Measurements from ENCODE around the gene CTNNA1. TPM values are rescaled to one million over a fixed set of nuclear protein-coding genes. Genes with fewer than 3 reads are reported as not detected.
A peak's percentile ranks its signal among the peaks of the same experiment; 100 is the strongest.

CTNNA1 gene
- total and polyA plus RNA-seq, 2 donors (not counting 3 experiments of a cell fraction or from before 2014, with no cell fraction given) = 156 to 394 TPM

DNA sequence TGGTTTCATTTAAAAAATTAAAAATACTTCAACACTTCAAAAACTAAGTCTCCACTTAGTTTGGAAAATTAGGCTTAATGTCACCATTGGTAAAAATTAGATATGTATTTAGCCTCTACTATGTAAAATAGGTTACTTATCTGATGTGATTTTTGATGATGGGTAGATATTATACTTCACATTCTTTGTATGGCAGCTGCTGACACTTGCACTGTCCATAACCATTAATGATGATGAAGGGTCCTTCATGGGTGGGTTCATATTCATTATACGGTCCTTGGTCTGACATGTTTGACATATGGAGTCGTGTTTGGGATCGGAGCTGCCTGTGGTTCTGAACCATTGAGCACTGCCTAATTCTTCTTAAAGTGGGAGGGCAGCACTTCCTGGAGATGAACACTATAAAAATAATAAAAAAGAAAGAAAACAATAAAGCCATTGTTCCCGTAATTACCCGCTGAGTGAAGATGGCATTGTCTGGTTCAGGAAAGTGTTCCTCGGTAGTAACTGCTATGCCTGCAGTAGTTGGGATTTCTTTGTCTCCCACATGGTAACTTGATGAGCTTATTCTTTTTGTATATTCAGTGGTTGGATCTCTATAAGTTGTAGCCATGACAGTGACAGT is 119.7 kb downstream of the CTNNA1 start:
- no peaks in the 10 kb centered on the region for H3K27me3 ChIP-seq (ENCODE audit: control insufficient read depth in 2 of 2, insufficient read depth in 2 of 2, low read length in 2 of 2)
- FAIRE-seq (no peak), DNase-seq (ENCODE audit: low read depth, low spot score) (peak; percentile 43)
- H3K4me3 ChIP-seq (replicated peaks in 1 of 3; ENCODE audit: insufficient read depth in 1 of 3, low read depth in 1 of 3, low read length in 3 of 3) = no peak overlapping the region
- peaks cover 9% of the 10 kb centered on the region for H4K20me1 ChIP-seq (replicated peaks; ENCODE audit: control insufficient read depth, extremely low read depth, insufficient read depth, low read length)
- H3K79me2 ChIP-seq (ENCODE audit: control insufficient read depth, insufficient read depth, low read length) = peaks cover 80% of the 10 kb centered on the region
- no TSS peak for BruUV-seq (replicated peaks)
- peaks cover 19% of the 10 kb centered on the region for H3K4me1 ChIP-seq (ENCODE audit: control insufficient read depth, extremely low read depth, insufficient read depth, low read length)
- ChIA-PET CTCF (interaction anchor here (0.7 to 3.4 kb wide), 5 partner anchors 12 to 83 kb away, joined by 3 to 7 read pairs (median 3); no protein-coding TSS in a partner anchor), POLR2A (no interaction called here)
- no peaks in the 10 kb centered on the region for H3K9me1 ChIP-seq (replicated peaks; ENCODE audit: control insufficient read depth, extremely low read depth, insufficient read depth, low read length)
- H3K9me3 ChIP-seq (replicated peaks; ENCODE audit: control insufficient read depth, insufficient read depth, low read length) = no peaks in the 10 kb centered on the region
- H3K9ac ChIP-seq (replicated peaks; ENCODE audit: extremely low read depth, insufficient read depth, low read length) = no peak overlapping the region
- no peak overlapping the region for H3K4me2 ChIP-seq (ENCODE audit: insufficient read depth, low read length)
- TF ChIP-seq POLR2A (IDR thresholded peaks at IDR 0.05; ENCODE audit: low read depth, low read length) = no peak
- TF ChIP-seq MYC (IDR thresholded peaks at IDR 0.05; ENCODE audit: low read depth, low read length) = no peak
- no peak for TF ChIP-seq GATA2 (IDR thresholded peaks at IDR 0.05; ENCODE audit: insufficient read depth, insufficient read length, low read depth, low read length)
- TF ChIP-seq EZH2 (IDR thresholded peaks at IDR 0.05; ENCODE audit: borderline replicate concordance, low read depth, low read length, severe bottlenecking) = no peak
- no peak for TF ChIP-seq POLR2AphosphoS5 (IDR thresholded peaks at IDR 0.05; ENCODE audit: insufficient read depth, low read depth, low read length)
- no peak for TF ChIP-seq FOS (IDR thresholded peaks at IDR 0.05; ENCODE audit: borderline replicate concordance, insufficient read depth, low read length)
- TF ChIP-seq JUN (IDR thresholded peaks at IDR 0.05; ENCODE audit: borderline replicate concordance, insufficient read depth, insufficient read length, low read depth) = no peak
- no peak for TF ChIP-seq MAX (IDR thresholded peaks at IDR 0.05; ENCODE audit: insufficient read depth, insufficient read length)
- TF ChIP-seq CTCF (IDR thresholded peaks at IDR 0.05; ENCODE audit: extremely low read depth in 1 of 2, insufficient read depth in 1 of 2, low read depth in 1 of 2, low read length in 2 of 2) = no peak
- dilution Hi-C loops (cut with MboI; ENCODE audit: extremely low pct_ligation_motif_present, low sequenced_read_pairs) = no loop called here
- intact Hi-C loops (cut with micrococcal nuclease) = loop anchor here (1.0 kb wide), 1 partner anchor 48 kb away; no protein-coding TSS in a partner anchor
- no peak overlapping the region for H3K27ac ChIP-seq (ENCODE audit: insufficient read depth, low read depth, low read length)
- H3K36me3 ChIP-seq (ENCODE audit: control insufficient read depth in 2 of 2, extremely low read depth in 1 of 2, insufficient read depth in 2 of 2, low read length in 2 of 2) = no peaks in the 10 kb centered on the region
- H2AFZ ChIP-seq (ENCODE audit: low read depth, low read length) = no peak overlapping the region

Data from endothelial cell of umbilical vein (primary cell).